D721Med (cell line): ENCODE data around the gene HDAC7.

Experiments
- DNase-seq: peaks from one replicate; pipeline ENCODE4 v3.0.0; 2011; ENCODE audit warnings: low spot score; ENCODE audit not compliant: insufficient read length
- FAIRE-seq: peaks from 2 replicates; lab custom pipeline; 2011; peaks lifted over from hg19 to GRCh38; lab: Jason Lieb, UNC
- CTCF ChIP-seq: IDR thresholded peaks from 2 replicates; pipeline ENCODE4 v1.5.1; 2012; ENCODE audit warnings: mild to moderate bottlenecking, control low read depth; ENCODE audit not compliant: insufficient read depth; ENCODE audit errors: missing control alignments

Gene HDAC7

GRCh38 chr12:47862881-47863280 lies 43.2 kb upstream of the HDAC7 start:
- TF ChIP-seq CTCF = no peak
- DNase-seq (no peak), FAIRE-seq (no peak)

GRCh38 chr12:47862167-47862750 lies 42.6 kb upstream of the HDAC7 start:
- no peak for TF ChIP-seq CTCF
- DNase-seq = no peak
- FAIRE-seq = no peak

GRCh38 chr12:47860873-47861272 lies 41.2 kb upstream of the HDAC7 start:
- FAIRE-seq (no peak), DNase-seq (no peak)
- TF ChIP-seq CTCF = no peak

GRCh38 chr12:47860279-47860841 lies 40.7 kb upstream of the HDAC7 start:
- TF ChIP-seq CTCF = no peak
- FAIRE-seq (no peak), DNase-seq (no peak)

GRCh38 chr12:47858511-47859266 lies 39.0 kb upstream of the HDAC7 start:
- FAIRE-seq (no peak), DNase-seq (no peak)
- no peak for TF ChIP-seq CTCF

- no peak for DNase-seq
- TF ChIP-seq CTCF = no peak
- no peak for FAIRE-seq
Measured at GRCh38 chr12:47856721-47857575, 37.2 kb upstream of the HDAC7 start.
